Neural crest cell (in vitro differentiated cells): ENCODE measurements around the gene GPSM3. TPM values are rescaled to one million over a fixed set of nuclear protein-coding genes. Genes with fewer than 3 reads are reported as not detected.

Experiments used
- DNase-seq: peaks from one replicate; pipeline ENCODE4 v3.0.0; 2021; ENCODE audit warnings: low read depth, mixed read lengths, low spot score
- H3K27ac Mint-ChIP-seq: one replicate; pipeline ENCODE4 v1.8.0; 2021; ENCODE audit warnings: mild to moderate bottlenecking, mixed read lengths; ENCODE audit not compliant: unreplicated experiment
- H3K27me3 Mint-ChIP-seq: 2 replicates; pipeline ENCODE4 v1.8.0; 2021; ENCODE audit warnings: low read depth, mild to moderate bottlenecking, mixed read lengths
- H3K36me3 Mint-ChIP-seq: 2 replicates; pipeline ENCODE4 v1.8.0; 2021; ENCODE audit warnings: low read depth, mild to moderate bottlenecking, mixed read lengths
- H3K4me1 Mint-ChIP-seq: 2 replicates; pipeline ENCODE4 v1.8.0; 2021; ENCODE audit warnings: mixed read lengths
- H3K4me3 Mint-ChIP-seq: one replicate; pipeline ENCODE4 v1.8.0; 2021; ENCODE audit warnings: mild to moderate bottlenecking, mixed read lengths
- H3K9me3 Mint-ChIP-seq: 2 replicates; pipeline ENCODE4 v1.8.0; 2021; ENCODE audit warnings: mixed read lengths
- CTCF ChIP-seq: fragments of 200-600 bp; sonication (generic); conservative IDR thresholded peaks from 2 replicates; pipeline ENCODE4 v1.5.0; 2021; ENCODE audit warnings: antibody characterized with exemption, mild to moderate bottlenecking
- total RNA-seq: library from RNA; stranded (reverse); gene quantifications from 2 replicates; pipeline ENCODE4 v1.2.1, GENCODE V29; 2021

Gene GPSM3
- total RNA-seq, 1 donor from 2014 or later, result 7.3 TPM

- peaks cover 53% of the 10 kb centered on the region for H3K4me1 Mint-ChIP-seq
- TF ChIP-seq CTCF, result no peak
- H3K36me3 Mint-ChIP-seq, result peaks cover 3% of the 10 kb centered on the region
- H3K9me3 Mint-ChIP-seq, result no peaks in the 10 kb centered on the region
- no peak for DNase-seq
- H3K27ac Mint-ChIP-seq, result peak within 1 kb of the TSS; percentile 97
- no peaks in the 10 kb centered on the region for H3K27me3 Mint-ChIP-seq
- H3K4me3 Mint-ChIP-seq, result peak within 1 kb of the TSS; percentile 100
Observed at GRCh38 chr6:32151863-32152768, 40.3 kb downstream of the GPSM3 start, which contains the start of gene PRRT1. Gene PRRT1 (minus strand): TSS chr6:32151939. CDS start chr6:32151827, 112 bp downstream.

- H3K36me3 Mint-ChIP-seq, result peaks cover 3% of the 10 kb centered on the region
- no peak for DNase-seq
- H3K9me3 Mint-ChIP-seq, result no peaks in the 10 kb centered on the region
- H3K4me1 Mint-ChIP-seq, result peaks cover 59% of the 10 kb centered on the region
- H3K27ac Mint-ChIP-seq, result no peak overlapping the region
- H3K4me3 Mint-ChIP-seq, result peak overlapping the region; percentile 54
- H3K27me3 Mint-ChIP-seq, result no peaks in the 10 kb centered on the region
- no peak for TF ChIP-seq CTCF
Observed at GRCh38 chr6:32151181-32151862, 41.1 kb downstream of the GPSM3 start.

GRCh38 chr6:32149932-32150870, 42.2 kb downstream of the GPSM3 start:
- TF ChIP-seq CTCF, result no peak
- Mint-ChIP-seq H3K36me3 (peaks cover 3% of the 10 kb centered on the region), H3K27me3 (no peaks in the 10 kb centered on the region), H3K27ac (peak overlapping the region; percentile 87), H3K4me1 (peaks cover 54% of the 10 kb centered on the region), H3K9me3 (no peaks in the 10 kb centered on the region), H3K4me3 (peak overlapping the region; percentile 54)
- no peak for DNase-seq

GRCh38 chr6:32149092-32149755, 43.2 kb downstream of the GPSM3 start:
- Mint-ChIP-seq H3K27ac (no peak overlapping the region), H3K27me3 (no peaks in the 10 kb centered on the region), H3K36me3 (peaks cover 3% of the 10 kb centered on the region), H3K4me1 (peaks cover 44% of the 10 kb centered on the region), H3K4me3 (peak overlapping the region; percentile 45), H3K9me3 (no peaks in the 10 kb centered on the region)
- DNase-seq, result no peak
- TF ChIP-seq CTCF, result no peak
